GM18499 (cell line): Measurements from ENCODE around the gene CD244.

ENCODE experiments used
- ATAC-seq: cut with Tn5 transposase; IDR thresholded peaks from one replicate; pipeline ENCODE4 v1.9.1; 2021; ENCODE audit warnings: moderate number of reproducible peaks; ENCODE audit not compliant: insufficient read depth, unreplicated experiment

CD244 gene

DNA sequence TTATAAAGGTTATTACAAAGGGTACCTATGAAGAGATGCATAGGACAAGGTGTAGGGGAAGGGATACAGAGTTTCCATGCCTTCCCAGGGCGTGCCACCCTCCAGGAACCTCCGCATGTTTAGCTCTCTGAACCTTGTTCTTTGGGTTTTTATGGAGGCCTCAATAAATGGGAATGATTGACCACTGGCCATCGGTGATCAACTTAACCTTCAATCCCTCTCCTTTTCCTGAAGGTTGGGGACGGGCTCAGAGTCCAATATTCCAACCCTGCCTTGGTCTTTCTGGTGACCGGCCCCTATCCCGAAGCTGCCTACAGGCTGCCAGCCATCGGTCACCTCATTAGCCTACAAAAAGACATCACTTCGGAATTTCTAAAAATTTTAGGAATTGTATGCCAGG, 11.7 kb downstream of the CD244 start:
- no peak for ATAC-seq

DNA sequence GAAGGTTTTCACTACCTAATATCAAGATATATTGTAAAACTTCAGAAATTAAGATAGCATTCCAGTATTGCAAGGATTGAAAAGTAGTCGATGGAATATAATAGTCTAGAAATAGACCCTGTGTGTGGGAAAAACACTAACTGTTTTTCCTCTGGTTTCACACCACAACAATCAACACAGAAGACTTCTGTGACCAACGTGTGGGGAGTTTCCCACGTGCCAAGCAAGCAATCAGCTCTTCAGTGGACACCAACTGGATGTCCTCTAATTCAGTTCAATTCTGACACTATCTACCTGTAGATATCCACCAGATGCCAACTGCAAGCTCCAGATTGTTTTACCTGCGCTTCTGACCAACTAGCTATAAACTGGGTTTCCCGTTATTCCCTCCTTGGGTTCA, 12.1 kb downstream of the CD244 start:
- no peak for ATAC-seq

DNA sequence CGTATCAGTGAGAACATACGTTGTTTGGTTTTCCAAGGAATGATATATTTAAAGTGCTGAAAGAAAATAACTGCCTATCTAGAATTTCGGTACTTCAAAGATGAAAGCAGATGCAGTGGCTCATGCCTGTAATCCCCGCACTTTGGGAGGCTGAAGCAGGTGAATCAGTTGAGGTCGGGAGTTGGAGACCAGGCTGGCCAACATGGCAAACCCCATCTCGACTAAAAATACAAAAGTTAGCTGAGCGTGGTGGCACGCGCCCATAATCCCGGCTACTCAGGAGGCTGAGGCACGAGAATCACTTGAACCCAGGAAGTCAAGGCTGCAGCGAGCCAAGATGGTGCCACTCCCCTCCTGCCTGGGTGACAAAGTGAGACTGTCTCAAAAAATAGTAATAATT, 16.4 kb downstream of the CD244 start:
- ATAC-seq: no peak

DNA sequence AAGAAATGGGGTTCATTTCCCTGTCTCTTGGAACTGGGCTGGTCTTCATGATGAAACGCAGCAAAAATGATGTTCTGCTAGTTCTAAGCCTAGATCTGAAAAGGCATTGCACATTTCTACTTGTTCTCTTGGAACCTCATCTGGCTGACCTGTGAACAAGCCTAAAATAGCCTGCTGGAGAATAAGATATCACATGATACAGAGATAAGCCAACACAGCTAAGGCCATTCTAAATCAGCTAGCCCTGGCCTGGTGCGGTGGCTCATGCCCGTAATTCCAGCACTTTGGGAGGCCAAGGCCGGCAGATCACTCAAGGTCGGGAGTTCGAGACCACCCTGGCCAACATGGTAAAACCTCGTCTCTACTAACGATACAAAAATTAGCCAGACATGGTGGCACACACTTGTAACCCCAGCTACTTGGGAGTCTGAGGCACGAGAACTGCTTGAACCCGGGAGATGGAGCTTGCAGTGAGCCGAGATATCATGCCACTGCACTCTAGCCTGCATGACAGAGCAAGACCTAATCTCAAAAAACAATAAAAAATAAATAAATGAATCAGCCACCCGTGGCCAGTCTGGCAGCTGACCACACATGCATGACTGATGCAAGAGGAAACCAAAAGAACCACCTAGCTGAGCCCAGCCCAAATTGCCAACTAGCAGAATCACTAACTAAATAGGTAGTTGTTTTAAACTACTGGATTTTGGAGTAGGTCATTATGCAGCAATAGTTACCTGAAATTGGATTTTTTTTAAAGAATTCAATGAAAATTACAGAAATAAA, 18.0 kb downstream of the CD244 start:
- ATAC-seq: no peak

DNA sequence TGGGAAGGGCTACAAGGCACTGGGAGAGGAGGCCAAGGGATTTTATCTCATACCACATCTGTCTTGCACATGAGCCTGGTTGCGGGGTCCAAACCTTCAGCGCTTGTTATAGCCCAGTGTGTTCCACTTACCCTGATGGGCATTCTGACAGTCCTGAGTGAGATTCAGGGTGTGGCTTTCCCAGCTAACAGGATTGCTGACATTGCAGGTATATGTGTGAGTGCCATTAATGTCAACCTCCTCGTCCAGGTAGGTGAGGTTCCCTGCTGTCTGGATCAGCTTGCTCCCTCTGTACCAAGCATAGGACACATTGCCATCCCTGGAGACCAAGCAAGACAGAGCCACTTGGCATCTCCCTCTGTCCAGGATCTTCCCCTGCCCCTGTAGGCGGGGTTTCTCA, 21.6 kb downstream of the CD244 start:
- ATAC-seq: no peak

DNA sequence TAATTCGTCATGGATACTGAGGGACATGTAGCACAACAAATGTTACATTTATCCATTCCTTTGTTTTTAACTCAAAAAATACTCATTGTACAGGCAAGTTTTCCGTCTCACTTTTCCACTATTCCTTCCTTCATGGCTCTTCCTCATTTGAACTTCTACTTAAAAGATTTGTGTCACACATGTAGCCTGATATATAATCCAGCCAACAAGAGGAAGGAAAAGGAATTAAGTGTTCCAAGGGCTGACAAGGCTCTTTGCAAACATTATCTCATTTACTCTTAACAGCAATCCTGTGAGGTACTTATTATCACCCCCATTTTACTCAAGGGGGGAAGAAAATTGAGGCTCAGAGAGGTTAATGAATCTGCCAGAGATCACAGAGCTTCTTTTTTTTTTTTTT, 22.9 kb downstream of the CD244 start:
- ATAC-seq: no peak

DNA sequence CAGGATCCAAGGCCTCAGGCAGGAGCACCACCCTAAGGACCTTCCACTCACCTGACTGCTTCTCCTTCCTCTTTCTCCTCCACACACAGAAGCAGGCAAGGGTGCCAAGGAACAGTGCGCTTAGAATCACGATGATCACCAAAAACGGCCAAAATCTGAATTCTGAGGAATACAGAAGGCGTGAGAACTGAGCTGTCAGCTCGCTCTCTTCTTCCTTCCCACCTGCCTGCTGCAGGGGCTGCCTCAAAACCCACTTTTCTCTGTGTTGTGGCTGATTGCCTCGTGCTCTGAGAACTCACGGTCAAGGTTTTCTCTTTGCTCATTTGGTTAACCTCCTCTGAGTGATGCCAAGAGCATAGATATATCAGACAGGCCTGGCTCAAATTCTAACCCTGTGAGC, 23.8 kb downstream of the CD244 start:
- no peak for ATAC-seq

DNA sequence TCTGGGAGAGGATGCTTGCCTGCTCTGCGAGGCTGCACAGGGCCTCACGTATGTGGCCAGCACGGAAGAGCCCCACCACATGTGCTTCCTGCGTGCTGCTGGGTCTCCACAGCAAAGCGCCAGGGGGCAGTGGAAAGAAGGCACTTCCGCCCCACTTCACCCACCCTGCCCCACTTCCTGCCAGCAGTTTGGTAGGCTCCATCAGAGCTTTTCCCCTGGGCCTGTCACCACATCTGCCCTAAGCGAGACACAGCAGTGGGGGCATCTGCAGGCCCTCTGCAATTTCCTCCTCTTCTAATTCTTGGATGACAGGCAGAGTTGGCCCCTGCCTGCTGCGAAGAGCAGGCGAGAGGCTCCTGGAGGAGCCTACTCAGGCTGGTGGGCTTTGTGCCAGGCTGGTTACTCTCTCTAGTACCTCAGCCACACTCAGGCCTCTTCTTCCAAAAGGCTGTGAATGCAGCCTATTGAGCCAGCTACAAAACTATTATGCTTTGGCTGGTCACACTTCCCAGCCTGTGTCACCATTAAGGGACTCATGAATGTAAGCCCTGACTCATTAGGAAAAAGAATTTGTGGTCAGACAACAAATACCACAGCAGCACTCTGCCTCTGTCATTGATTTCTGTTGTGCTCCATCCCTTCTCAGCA, 25.0 kb downstream of the CD244 start:
- peak; percentile 69 for ATAC-seq

DNA sequence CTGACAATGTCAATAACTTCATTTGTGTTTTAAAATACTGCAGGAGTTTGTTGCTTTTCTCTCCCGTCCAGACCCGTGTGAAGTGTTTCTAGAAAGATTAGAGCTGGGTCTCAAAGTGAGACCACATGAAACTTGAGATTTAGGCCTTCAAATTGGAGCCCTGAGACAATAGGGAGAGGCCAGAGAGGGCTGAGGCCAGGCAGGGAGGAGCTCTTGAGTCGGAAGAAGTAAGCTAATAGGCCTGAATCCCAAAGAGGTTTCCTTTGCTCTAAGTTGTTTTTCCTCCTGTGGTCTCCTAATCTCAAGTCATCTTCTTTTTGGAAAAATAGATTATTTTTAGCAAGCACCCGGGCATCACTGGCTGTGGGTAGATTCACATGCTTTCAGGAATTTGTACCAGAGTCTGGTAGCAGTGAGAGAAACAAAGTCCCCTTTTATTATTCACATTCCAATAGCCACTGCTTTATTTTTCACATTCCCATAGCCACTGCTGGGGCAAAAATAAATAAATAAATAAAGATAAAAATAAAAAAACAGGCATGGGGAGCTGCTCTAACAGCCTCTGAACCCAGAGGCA, 25.6 kb downstream of the CD244 start:
- ATAC-seq: no peak

DNA sequence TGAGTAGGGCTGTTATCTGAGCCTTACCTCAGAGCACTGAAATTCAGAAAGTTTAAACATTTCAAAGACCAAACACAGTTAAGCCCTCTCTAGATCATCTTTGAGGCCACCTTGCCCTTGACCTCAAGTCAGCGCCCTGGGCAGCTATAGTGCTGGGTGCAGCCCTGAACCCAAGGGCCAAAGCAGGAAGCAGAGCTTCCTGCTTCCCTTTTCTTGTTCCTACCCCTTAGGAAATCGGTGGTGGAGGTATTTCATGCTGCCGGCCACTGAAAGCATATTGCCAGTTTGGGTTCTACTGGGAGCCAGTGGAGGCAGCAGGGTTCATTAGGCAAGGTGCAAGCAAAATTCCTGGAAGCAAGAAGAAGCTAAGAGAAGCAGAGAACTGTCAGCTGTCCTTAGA, 26.1 kb downstream of the CD244 start:
- no peak for ATAC-seq

DNA sequence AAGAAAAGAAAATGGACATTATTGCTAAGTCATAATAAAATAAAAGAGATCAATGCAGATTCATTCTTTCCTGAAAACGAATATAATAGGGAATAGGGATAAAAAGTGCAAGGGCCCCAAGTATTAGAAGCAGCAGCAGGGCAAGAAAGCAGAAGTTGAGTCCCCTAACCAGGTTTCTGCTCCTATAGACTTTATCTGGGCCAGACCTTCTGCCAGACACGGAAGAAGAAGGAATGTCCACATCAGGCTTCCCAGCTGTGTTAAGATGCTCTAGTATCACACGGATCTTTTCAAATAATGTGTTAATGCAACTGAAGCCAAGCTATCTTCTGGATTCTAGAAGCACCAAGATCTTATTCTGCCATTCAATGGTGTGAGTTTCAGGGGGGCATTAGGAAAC, 26.9 kb downstream of the CD244 start:
- ATAC-seq: no peak

DNA sequence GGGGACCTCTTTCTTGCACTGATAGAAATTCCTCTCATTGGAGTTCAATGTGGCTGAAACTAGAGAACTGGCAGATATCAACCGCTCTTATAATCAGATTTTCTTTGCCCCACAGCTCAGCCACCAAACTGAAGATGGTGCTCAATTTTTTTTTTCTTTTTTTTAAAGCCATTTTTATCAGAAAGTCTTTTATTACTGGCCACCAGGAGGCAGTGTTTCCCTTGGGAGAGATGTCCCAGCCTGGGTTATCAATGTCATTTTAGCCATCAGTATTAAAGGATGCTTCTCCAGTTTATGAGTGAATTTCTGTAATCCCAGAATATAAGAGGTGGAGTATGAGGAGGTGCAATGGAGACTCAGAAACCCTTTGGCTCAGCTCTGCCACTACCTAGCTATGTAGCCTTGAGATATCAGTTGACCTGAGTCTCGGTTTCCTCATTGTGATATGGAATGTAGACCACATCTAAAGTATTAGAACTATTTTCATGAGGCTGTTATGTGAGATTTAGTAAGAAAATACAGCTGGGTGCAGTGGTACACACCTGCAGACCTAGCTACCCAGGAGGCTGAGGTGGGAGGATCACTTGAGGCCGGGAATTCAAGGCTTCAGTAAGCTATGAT, 27.6 kb downstream of the CD244 start:
- ATAC-seq: no peak

DNA sequence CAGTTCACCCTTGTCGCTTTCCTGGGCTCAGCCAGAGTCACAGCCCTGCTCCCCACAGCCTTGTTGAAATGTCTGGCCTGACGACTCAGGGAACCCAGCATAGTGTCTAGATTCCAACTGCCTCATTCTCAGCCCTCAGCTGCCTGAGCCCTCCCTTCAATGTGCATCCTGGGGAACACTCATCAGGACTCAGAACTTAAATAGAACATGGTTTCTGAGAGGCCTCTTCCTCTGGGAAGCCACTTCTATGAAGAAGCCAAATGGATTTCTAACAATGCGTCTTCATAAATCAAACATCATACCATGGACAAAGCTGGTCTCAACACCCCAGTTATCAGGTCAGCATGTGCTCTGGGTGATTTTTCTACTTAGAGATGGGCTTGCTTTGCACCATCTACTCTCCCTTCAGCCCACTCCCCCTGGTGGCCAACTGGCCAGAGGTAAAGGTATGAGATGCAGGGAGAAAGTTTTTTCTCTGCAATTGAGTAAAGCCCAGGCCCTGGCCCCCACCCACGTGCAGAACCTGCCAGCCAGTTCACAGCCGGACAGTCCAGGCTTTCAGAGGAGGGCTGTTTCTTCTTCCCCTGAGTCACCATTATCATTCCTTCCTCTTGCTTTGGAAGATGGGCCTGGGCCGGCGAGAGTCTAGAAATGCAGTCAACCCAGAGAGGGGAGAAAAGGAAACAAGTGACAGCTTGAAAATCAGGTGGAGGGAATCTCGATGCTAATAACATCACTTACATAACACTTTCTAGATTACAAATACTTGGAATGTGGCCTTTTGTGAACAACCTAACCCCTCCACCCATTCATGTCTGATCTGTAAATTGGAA, 32.1 kb downstream of the CD244 start:
- ATAC-seq: no peak

DNA sequence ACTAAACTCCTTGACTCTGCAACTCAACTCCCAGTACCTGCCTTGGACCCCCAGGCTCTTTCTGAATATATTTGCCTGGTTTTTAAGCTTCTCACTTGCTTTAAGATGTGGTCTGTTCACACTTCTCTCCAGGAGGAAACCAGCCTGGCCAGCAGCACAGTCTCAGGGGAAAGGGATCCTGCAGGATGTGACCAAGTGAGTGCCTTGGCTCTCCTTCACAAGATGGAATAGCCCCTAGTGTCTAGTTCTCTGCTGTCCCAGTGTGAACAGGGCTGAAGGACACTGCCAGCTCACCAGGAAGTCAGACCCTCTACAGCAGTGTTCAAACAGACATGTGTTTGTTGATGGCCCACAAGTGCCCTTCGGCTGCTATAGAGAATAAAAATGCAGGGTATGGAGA, 32.9 kb downstream of the CD244 start:
- no peak for ATAC-seq

DNA sequence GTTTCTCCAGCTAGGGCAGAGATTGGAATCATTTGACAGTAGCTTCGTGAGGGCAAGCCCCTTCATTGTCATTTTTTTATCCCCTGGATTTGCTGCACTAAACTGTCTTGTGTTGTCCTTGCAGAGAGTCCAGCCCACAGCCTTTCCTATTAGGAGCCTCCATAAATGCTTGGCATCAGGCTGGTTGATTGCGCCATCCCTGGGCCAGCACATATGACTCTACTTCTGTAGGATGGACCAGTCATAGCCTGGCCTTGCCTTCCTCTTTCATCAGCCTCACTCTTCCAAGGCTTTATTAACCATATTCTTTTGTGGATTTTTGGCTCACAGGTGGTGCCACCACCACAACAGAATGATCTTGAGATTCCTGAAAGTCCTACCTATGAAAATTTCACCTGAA, 35.3 kb downstream of the CD244 start:
- no peak for ATAC-seq

DNA sequence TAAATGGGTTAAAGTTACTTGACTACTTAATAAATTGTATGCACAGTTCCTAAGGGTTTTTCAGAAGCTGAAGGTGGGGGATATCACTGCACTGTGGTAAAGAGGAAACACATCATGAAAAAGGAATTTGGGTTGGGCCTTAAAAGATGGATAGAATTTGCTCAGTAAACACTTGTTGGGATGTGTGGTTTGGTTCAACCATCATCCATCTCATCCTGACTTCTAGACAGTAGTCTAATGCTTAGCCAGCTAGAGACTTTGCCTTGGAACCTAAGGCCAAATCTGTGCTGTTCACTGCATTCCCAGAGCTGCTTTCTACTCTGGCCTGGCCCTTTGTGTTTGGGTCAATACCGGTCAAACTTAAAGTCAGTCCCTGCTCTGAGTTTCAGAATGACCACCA, 36.1 kb downstream of the CD244 start:
- ATAC-seq: no peak

DNA sequence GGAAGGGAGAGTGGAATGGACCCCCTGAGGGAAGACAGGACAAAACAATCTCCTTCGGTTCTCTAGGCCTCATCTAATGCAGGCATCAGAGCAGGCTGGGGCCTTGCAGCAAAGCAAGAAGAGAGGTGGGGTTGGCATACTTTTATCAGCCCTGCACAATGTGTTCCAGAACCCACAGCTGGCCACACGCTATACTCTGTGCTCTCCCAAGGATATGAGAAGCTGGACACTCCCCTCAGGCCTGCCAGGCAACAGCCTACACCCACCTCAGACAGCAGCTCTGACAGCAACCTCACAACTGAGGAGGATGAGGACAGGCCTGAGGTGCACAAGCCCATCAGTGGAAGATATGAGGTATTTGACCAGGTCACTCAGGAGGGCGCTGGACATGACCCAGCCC, 39.4 kb downstream of the CD244 start:
- no peak for ATAC-seq

DNA sequence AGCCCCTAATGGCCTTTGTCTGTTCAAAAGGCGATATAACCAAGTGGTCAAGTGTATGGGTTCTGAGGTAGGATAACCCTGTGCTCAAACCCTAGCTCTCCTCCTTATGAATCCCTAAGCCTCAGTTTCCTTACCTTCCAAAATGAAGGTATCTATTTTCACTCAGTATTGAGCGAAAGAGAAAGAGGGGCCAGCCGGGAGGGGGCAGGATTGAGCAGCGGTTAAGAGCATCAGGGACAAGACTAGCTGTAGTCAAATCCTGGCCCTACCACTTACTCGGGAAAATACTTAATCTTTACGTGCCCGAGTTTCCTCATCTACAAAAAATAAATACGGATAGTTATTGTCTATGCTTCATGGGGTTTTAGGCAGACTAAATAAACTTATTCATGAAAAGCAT, 41.1 kb downstream of the CD244 start:
- ATAC-seq: no peak

DNA sequence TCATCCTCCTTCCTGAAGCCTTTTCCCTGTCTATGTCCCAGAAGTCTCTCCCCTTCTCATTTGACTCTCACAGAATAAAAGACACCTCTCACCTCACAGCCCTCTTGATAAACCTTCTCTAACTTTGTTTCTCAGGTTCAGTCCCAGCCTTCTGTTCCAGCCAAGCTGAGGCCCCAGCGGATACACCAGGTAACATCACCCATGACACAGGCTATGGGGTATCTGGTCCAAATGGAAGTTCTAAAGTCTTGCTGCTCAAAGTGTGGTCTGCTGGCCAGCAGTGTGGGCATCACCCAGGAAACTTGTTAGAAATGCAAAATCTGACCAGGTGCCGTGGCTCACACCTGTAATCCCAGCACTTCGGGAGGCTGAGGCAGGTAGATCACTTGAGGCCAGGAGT, 43.5 kb downstream of the CD244 start:
- ATAC-seq: no peak

DNA sequence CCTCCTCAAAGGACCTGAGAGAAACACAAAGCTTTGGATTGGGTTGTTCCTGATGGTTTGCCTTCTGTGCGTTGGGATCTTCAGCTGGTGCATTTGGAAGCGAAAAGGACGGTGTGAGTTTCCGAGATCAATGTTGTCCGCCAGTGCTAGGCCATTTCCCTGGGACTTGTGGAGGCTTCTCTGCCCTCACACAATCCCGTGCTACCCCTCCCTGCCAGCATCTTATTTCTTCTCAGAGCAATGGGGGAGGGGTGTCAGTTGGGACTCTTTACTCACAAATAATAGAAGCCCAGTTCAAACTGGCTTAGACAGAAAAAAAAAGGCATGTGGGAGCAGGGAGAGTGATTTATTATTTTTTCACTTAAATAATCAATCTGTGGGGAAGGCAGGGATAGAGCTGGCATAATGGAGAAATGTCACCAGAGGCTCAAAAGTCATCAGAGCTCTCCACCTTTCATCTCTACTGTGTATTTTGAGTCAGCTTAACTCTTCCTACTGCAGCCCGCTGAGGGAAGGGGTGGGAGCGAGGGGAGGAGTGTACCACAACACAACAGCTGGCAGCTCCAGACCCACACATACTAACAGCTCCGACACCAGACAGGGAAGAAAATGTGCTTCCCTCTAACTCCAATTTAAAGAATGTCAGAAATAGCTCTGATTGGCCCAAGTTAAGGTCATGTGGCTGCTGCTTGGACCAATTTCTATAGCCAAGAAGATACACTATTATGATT, 44.3 kb downstream of the CD244 start:
- no peak for ATAC-seq
